Trophoblast cell (in vitro differentiated cells and primary cell): ENCODE results near the gene PRKAR1B.

Experiments used
- DNase-seq, 2 donors: peaks; one replicate each; pipeline ENCODE4 v3.0.0-alpha.2; 2016
- H2AFZ ChIP-seq: 2 replicates; pipeline ENCODE4 v1.6.1; 2013; ENCODE audit warnings: low read length, moderate library complexity, mild to moderate bottlenecking; ENCODE audit not compliant: insufficient read depth, poor library complexity
- H2AK5ac ChIP-seq: 2 replicates; pipeline ENCODE4 v1.6.1; 2013; ENCODE audit warnings: mild to moderate bottlenecking, low read length
- H2BK120ac ChIP-seq: 2 replicates; pipeline ENCODE4 v1.6.1; 2013; ENCODE audit warnings: low read length, mild to moderate bottlenecking, moderate library complexity; ENCODE audit not compliant: insufficient read depth, poor library complexity
- H2BK12ac ChIP-seq: 2 replicates; pipeline ENCODE4 v1.6.1; 2013; ENCODE audit warnings: mild to moderate bottlenecking, low read length, moderate library complexity
- H2BK5ac ChIP-seq: 2 replicates; pipeline ENCODE4 v1.6.1; 2013; ENCODE audit warnings: low read length, low read depth, moderate library complexity, mild to moderate bottlenecking; ENCODE audit not compliant: poor library complexity
- H3K14ac ChIP-seq: 2 replicates; pipeline ENCODE4 v1.6.1; 2013; ENCODE audit warnings: mild to moderate bottlenecking, low read length
- H3K18ac ChIP-seq: 2 replicates; pipeline ENCODE4 v1.6.1; 2013; ENCODE audit warnings: mild to moderate bottlenecking, low read length
- H3K23ac ChIP-seq: 2 replicates; pipeline ENCODE4 v1.6.1; 2013; ENCODE audit warnings: low read length
- H3K27ac ChIP-seq: 2 replicates; pipeline ENCODE4 v1.5.1; 2013; ENCODE audit warnings: low read depth, mild to moderate bottlenecking, inconsistent platforms, low read length, moderate library complexity
- H3K27me3 ChIP-seq: 2 replicates; pipeline ENCODE4 v1.6.1; 2013; ENCODE audit warnings: inconsistent platforms, mild to moderate bottlenecking, low read length, moderate library complexity; ENCODE audit not compliant: insufficient read depth
- H3K36me3 ChIP-seq, 2 experiments: 1 replicate in 1 of 2; 2 replicates in 1 of 2; pipeline ENCODE4 v1.6.1; 2013; ENCODE audit warnings: low read length in 2 of 2, mild to moderate bottlenecking in 2 of 2, moderate library complexity in 1 of 2; ENCODE audit not compliant: insufficient read depth in 2 of 2, control insufficient read depth in 1 of 2
- H3K4ac ChIP-seq: 2 replicates; pipeline ENCODE4 v1.6.1; 2013; ENCODE audit warnings: low read depth, mild to moderate bottlenecking, low read length, moderate library complexity
- H3K4me1 ChIP-seq, 2 experiments: 1 replicate in 1 of 2; 2 replicates in 1 of 2; pipeline ENCODE4 v1.6.1; 2013; ENCODE audit warnings: low read length in 2 of 2, mild to moderate bottlenecking in 2 of 2, moderate library complexity in 1 of 2; ENCODE audit not compliant: insufficient read depth in 2 of 2, control insufficient read depth in 1 of 2
- H3K4me2 ChIP-seq: 2 replicates; pipeline ENCODE4 v1.6.1; 2013; ENCODE audit warnings: inconsistent platforms, mild to moderate bottlenecking, low read length, moderate library complexity
- H3K4me3 ChIP-seq: 2 replicates; pipeline ENCODE4 v1.5.1; 2013; ENCODE audit warnings: mild to moderate bottlenecking, low read depth, low read length, inconsistent platforms
- H3K79me1 ChIP-seq: one replicate; pipeline ENCODE4 v1.6.1; 2013; ENCODE audit warnings: low read length
- H3K79me2 ChIP-seq: 2 replicates; pipeline ENCODE4 v1.6.1; 2013; ENCODE audit warnings: low read length, mild to moderate bottlenecking; ENCODE audit not compliant: control insufficient read depth, insufficient read depth, poor library complexity
- H3K9ac ChIP-seq: 2 replicates; pipeline ENCODE4 v1.6.1; 2013; ENCODE audit warnings: mild to moderate bottlenecking, low read length
- H3K9me3 ChIP-seq: 2 replicates; pipeline ENCODE4 v1.6.1; 2013; ENCODE audit warnings: low read depth, mild to moderate bottlenecking, control low read depth, inconsistent platforms, low read length; ENCODE audit not compliant: insufficient read depth
- H4K12ac ChIP-seq: 2 replicates; pipeline ENCODE4 v1.6.1; 2013; ENCODE audit warnings: low read depth, mild to moderate bottlenecking, low read length, moderate library complexity
- H4K8ac ChIP-seq: 2 replicates; pipeline ENCODE4 v1.6.1; 2013; ENCODE audit warnings: low read depth, mild to moderate bottlenecking, low read length, moderate library complexity
- H4K91ac ChIP-seq: one replicate; pipeline ENCODE4 v1.6.1; 2013; ENCODE audit warnings: low read depth, mild to moderate bottlenecking, low read length, moderate library complexity
- WGBS: extraction: QIAGEN DNeasy Blood & Tissue Kit; methylation state at CpG from one replicate; pipeline ENCODE4 v1.1.7; 2013; ENCODE audit warnings: missing lambda C conversion rate; ENCODE audit not compliant: insufficient read length, insufficient coverage; ENCODE audit errors: extremely low coverage; 5-methylcytosine and 5-hydroxymethylcytosine counted together

Gene PRKAR1B

DNA sequence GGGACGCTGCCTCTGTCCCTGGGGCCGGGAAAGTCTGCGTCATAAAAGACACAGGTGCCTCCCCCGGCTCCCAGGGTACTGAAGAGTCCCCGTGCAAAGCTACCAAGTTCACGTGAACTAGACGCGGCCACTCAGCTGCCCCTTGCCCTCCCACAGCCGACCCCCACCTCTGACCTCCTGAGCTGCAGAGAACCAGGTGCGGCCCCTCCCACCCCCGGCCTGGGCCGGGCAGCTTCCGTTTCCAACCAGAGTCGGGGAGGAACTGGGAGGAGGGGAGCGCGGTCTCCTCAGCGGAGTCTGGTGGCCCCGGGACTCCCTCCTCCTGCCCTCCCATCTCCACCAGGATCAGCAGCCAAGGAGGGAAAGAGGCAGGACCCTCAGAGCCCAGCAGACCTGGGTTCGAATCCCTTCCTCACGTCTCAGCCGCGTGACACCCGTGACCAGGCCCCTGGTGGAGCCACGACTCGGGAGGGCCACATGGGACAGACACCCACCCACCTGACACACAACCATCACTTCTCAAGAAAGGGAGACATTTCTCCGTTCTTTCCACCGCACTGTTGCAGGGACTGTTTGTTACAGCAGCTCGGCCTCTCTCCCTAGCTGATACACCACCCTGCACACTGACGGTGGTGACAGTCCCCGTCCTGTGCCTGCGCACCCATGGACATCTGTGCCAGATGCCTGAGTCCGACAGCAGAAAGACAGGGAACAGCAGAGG is 170.1 kb downstream of the PRKAR1B start:
- no peak overlapping the region for H4K12ac ChIP-seq
- H4K8ac ChIP-seq: no peak overlapping the region
- H3K18ac ChIP-seq: no peak overlapping the region
- no peak overlapping the region for H3K4me2 ChIP-seq
- H3K4me1 ChIP-seq: no peaks in the 10 kb centered on the region
- H3K36me3 ChIP-seq: no peaks in the 10 kb centered on the region
- no peak overlapping the region for H2BK12ac ChIP-seq
- H2AK5ac ChIP-seq: no peak overlapping the region
- no peak overlapping the region for H3K14ac ChIP-seq
- no peaks in the 10 kb centered on the region for H3K79me1 ChIP-seq
- H2BK5ac ChIP-seq: no peak overlapping the region
- H4K91ac ChIP-seq: no peak overlapping the region
- no peak overlapping the region for H3K4me3 ChIP-seq
- no peak overlapping the region for H3K23ac ChIP-seq
- no peak overlapping the region for H3K27ac ChIP-seq
- no peaks in the 10 kb centered on the region for H3K27me3 ChIP-seq
- DNase-seq: no peak
- H2AFZ ChIP-seq: no peak overlapping the region
- no peak overlapping the region for H2BK120ac ChIP-seq
- H3K79me2 ChIP-seq: no peaks in the 10 kb centered on the region
- peaks cover 7% of the 10 kb centered on the region for H3K9me3 ChIP-seq
- WGBS: no CpG with 5 or more reads among the region's 32 CpGs
- no peak overlapping the region for H3K9ac ChIP-seq
- H3K4ac ChIP-seq: no peak overlapping the region

DNA sequence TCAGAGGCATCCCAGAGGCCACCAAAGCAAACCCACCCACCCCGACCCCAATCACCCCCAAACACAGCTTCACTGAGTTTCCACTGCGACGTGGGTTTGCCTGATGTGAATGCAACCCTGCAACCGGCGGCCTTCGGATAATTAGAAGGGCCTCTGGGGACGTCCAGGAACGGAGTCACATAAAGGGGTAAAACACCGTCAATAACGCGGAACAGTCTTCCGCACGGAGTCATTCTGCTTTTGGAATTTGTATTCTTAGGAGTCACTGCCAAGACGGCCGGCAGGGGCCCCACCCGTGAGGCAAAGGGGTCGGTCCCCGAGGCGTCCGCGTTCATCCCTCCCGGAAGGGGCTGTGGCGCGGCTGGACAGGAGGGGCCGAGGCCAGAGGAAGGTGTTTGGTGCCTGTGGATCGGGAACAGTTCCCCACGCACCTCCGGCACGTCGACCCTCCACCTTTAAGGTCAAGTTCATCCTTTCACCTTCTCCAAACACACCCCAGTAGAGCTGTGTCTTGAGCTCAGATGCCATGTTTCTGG is 170.7 kb downstream of the PRKAR1B start:
- H3K9ac ChIP-seq: no peak overlapping the region
- H3K79me2 ChIP-seq: no peaks in the 10 kb centered on the region
- H3K36me3 ChIP-seq: no peaks in the 10 kb centered on the region
- H3K9me3 ChIP-seq: peaks cover 7% of the 10 kb centered on the region
- H4K12ac ChIP-seq: no peak overlapping the region
- no CpG with 5 or more reads among the region's 30 CpGs for WGBS
- H3K79me1 ChIP-seq: no peaks in the 10 kb centered on the region
- no peak overlapping the region for H2BK120ac ChIP-seq
- no peak overlapping the region for H3K4ac ChIP-seq
- H4K8ac ChIP-seq: no peak overlapping the region
- no peaks in the 10 kb centered on the region for H3K27me3 ChIP-seq
- no peak overlapping the region for H2BK5ac ChIP-seq
- no peak overlapping the region for H3K4me2 ChIP-seq
- H4K91ac ChIP-seq: no peak overlapping the region
- H2AFZ ChIP-seq: no peak overlapping the region
- no peak overlapping the region for H3K14ac ChIP-seq
- H2AK5ac ChIP-seq: no peak overlapping the region
- no peaks in the 10 kb centered on the region for H3K4me1 ChIP-seq
- no peak overlapping the region for H2BK12ac ChIP-seq
- H3K23ac ChIP-seq: no peak overlapping the region
- DNase-seq: no peak
- H3K18ac ChIP-seq: no peak overlapping the region
- H3K27ac ChIP-seq: no peak overlapping the region
- no peak overlapping the region for H3K4me3 ChIP-seq

DNA sequence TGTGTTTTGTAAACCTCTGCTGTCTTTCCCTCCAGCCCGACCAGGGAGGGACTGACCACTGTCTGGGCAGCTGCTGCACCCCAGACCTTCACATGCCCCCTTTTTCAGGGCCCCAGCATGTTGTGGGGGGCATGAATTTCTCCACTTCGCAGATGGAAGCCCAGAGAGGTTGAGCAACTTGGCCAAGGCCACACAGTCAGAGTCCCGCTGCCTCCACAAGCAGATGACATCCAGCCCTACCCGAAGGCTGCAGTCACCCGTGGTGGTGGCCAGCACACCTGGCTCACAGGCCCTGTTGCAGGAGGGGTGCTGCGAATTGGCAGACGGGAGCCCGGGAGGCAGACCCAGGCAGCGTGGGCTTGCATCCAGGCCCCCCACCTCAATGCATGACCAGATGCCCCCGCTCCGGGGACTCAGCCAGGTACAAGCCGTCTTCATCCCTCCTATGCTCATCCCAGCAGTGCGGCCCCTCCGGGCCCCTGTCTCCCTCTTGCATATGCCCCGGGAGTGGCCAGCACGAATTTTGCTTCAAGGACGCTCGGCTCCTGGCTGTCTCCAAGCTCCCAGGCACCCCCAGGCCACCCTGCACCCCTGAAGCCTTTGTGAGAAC is 171.4 kb downstream of the PRKAR1B start:
- H4K12ac ChIP-seq: no peak overlapping the region
- no peak overlapping the region for H4K8ac ChIP-seq
- no peak overlapping the region for H4K91ac ChIP-seq
- no peaks in the 10 kb centered on the region for H3K79me1 ChIP-seq
- no peaks in the 10 kb centered on the region for H3K79me2 ChIP-seq
- peaks cover 4% of the 10 kb centered on the region for H3K9me3 ChIP-seq
- no CpG with 5 or more reads among the region's 18 CpGs for WGBS
- no peak overlapping the region for H2AK5ac ChIP-seq
- H3K27me3 ChIP-seq: no peaks in the 10 kb centered on the region
- H2BK12ac ChIP-seq: no peak overlapping the region
- H2BK120ac ChIP-seq: no peak overlapping the region
- no peak overlapping the region for H3K4me2 ChIP-seq
- H2BK5ac ChIP-seq: no peak overlapping the region
- no peak overlapping the region for H3K27ac ChIP-seq
- DNase-seq: no peak
- no peak overlapping the region for H3K4me3 ChIP-seq
- H3K18ac ChIP-seq: no peak overlapping the region
- H3K23ac ChIP-seq: no peak overlapping the region
- H3K9ac ChIP-seq: no peak overlapping the region
- H2AFZ ChIP-seq: no peak overlapping the region
- H3K4ac ChIP-seq: no peak overlapping the region
- H3K36me3 ChIP-seq: no peaks in the 10 kb centered on the region
- H3K14ac ChIP-seq: no peak overlapping the region
- no peaks in the 10 kb centered on the region for H3K4me1 ChIP-seq

DNA sequence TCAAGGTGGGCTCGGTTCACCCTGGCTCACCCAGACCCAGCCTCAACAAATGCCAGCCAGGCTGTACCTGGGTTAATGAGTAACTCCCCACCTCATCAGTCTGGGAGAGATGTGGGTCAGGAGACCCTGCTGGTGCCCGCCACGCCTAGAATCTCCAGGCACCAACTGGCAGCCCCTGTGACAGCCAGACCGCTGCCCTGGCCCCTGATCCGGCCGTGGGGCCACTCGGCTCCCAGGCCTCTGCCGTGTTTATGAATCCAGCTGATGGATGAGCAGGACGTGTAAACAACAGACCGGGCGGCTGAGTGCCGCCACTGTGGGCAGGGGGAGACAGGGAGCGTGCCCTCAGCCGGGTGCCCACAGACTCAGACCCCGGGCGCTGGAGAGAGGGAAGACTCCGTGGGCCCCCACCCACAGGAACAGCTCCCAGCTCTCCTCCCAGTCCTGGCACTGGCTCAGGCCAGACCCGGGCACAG is 173.4 kb downstream of the PRKAR1B start:
- no peaks in the 10 kb centered on the region for H3K79me2 ChIP-seq
- no peak overlapping the region for H3K14ac ChIP-seq
- H3K4me3 ChIP-seq: no peak overlapping the region
- H3K4me2 ChIP-seq: no peak overlapping the region
- H3K23ac ChIP-seq: no peak overlapping the region
- H3K9me3 ChIP-seq: peaks cover 4% of the 10 kb centered on the region
- H2BK12ac ChIP-seq: no peak overlapping the region
- no peak overlapping the region for H2BK5ac ChIP-seq
- H3K18ac ChIP-seq: no peak overlapping the region
- H4K12ac ChIP-seq: no peak overlapping the region
- H3K36me3 ChIP-seq: no peaks in the 10 kb centered on the region
- no CpG with 5 or more reads among the region's 18 CpGs for WGBS
- no peak overlapping the region for H2BK120ac ChIP-seq
- H4K8ac ChIP-seq: no peak overlapping the region
- H3K27me3 ChIP-seq: no peaks in the 10 kb centered on the region
- H4K91ac ChIP-seq: peak overlapping the region; percentile 16
- no peak overlapping the region for H3K27ac ChIP-seq
- no peak overlapping the region for H2AK5ac ChIP-seq
- H3K4me1 ChIP-seq: no peaks in the 10 kb centered on the region
- H3K9ac ChIP-seq: no peak overlapping the region
- no peaks in the 10 kb centered on the region for H3K79me1 ChIP-seq
- no peak overlapping the region for H3K4ac ChIP-seq
- DNase-seq: no peak
- no peak overlapping the region for H2AFZ ChIP-seq
